ENCODE data around the gene PPIP5K2. TPM values are rescaled to one million over a fixed set of nuclear protein-coding genes. Genes with fewer than 3 reads are reported as not detected.
A peak's percentile ranks its signal among the peaks of the same experiment; 100 is the strongest.

Gene PPIP5K2
- total RNA-seq, 2 experiments from 2014 or later, result 77.8 to 84.0 TPM

DNA sequence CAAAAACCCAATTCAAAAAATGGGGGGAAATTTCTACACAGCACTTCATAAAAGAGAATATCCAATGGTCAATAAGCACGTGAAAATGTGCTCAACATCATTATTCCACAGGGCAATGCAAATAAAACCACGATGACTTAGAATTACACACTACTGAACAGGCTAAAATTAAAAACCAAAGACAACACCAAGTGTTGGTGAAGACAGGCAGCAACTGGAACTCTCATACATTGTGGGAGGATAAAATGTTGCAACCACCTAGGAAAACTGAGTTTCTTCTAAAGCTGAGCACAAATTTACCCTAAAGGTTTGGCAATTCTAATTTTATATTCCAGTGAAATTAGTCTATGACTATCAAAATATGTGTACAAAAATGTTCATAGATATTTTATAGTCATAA lies 9.7 kb upstream of the PPIP5K2 start:
- Mint-ChIP-seq H3K4me3 (no peak overlapping the region), H3K27ac (no peak overlapping the region), H3K27me3 (no peaks in the 10 kb centered on the region), H3K4me1 (peaks cover 34% of the 10 kb centered on the region), H3K9me3 (peaks cover 8% of the 10 kb centered on the region), H3K36me3 (peaks cover 19% of the 10 kb centered on the region)
- DNase-seq, result no peak

DNA sequence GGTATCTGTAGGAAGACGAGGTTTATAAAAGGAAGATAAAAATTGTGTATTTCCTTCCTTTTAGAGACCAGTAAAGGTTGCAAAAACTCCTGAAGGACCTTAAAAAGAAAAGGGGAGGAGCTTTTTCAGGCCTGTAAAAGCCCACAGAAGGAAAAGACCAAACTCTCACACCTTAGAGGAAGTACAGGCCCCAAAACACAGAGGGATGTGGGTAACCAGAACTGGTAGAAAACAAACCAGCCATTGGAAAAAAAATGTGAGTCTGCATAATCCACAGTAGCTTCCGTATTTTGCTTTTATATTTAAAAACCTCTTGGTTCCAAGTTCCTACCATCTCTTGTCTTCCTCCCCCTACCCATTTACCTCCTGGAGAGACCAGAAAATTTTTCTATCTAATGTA lies 8.6 kb upstream of the PPIP5K2 start:
- Mint-ChIP-seq H3K27me3 (no peaks in the 10 kb centered on the region), H3K9me3 (peaks cover 8% of the 10 kb centered on the region), H3K27ac (peak overlapping the region; percentile 81), H3K4me1 (peaks cover 38% of the 10 kb centered on the region), H3K4me3 (no peak overlapping the region), H3K36me3 (peaks cover 15% of the 10 kb centered on the region)
- peak; percentile 1 for DNase-seq

DNA sequence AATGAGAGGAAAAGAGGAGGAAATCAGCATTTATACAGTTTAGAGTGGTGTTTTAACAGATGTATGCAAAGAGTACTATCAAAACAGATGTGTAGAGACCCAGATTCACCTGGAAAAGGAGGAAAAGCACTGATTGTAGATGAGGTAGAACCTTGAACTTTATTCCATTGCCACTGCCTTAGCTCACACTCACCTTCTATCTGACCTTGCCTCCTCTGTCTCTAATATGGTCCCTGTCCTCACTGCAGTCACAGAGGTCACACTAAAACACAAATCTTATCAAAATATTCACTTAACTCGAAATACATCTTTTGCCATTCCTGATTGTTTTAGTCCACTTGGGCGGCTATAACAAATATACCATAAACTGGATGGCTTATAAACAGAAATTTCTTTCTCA lies 7.2 kb upstream of the PPIP5K2 start:
- no peak for DNase-seq
- H3K4me3 Mint-ChIP-seq, result no peak overlapping the region
- no peak overlapping the region for H3K27ac Mint-ChIP-seq
- H3K27me3 Mint-ChIP-seq, result no peaks in the 10 kb centered on the region
- peaks cover 15% of the 10 kb centered on the region for H3K36me3 Mint-ChIP-seq
- H3K9me3 Mint-ChIP-seq, result peaks cover 8% of the 10 kb centered on the region
- peaks cover 47% of the 10 kb centered on the region for H3K4me1 Mint-ChIP-seq

DNA sequence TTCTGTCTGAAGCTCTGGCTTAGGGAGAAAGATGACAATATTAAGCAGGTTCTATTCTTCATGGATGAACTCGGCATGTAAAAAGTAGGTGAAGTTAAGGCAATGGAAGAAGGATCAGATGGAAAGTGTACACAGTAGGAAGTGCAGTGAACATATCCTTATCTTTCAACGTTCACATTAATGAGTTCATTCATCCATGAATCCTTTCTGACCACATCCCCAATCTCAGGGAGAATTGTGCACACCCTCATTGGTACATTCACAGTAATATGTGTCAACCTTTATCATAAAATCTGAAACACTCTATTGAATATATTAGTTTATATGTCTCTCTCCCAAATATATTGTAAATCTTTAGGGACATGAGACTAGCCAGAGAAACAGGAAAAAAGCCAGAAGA lies 5.7 kb upstream of the PPIP5K2 start:
- DNase-seq, result no peak
- Mint-ChIP-seq H3K27me3 (no peaks in the 10 kb centered on the region), H3K9me3 (peaks cover 8% of the 10 kb centered on the region), H3K36me3 (peaks cover 15% of the 10 kb centered on the region), H3K4me1 (peaks cover 52% of the 10 kb centered on the region), H3K4me3 (no peak overlapping the region), H3K27ac (no peak overlapping the region)

GRCh38 chr5:103117471-103117991 lies 2.6 kb upstream of the PPIP5K2 start:
- H3K36me3 Mint-ChIP-seq, result peaks cover 6% of the 10 kb centered on the region
- peaks cover 2% of the 10 kb centered on the region for H3K9me3 Mint-ChIP-seq
- H3K27me3 Mint-ChIP-seq, result no peaks in the 10 kb centered on the region
- H3K4me3 Mint-ChIP-seq, result no peak overlapping the region
- DNase-seq, result no peak
- peaks cover 37% of the 10 kb centered on the region for H3K4me1 Mint-ChIP-seq
- H3K27ac Mint-ChIP-seq, result no peak overlapping the region

DNA sequence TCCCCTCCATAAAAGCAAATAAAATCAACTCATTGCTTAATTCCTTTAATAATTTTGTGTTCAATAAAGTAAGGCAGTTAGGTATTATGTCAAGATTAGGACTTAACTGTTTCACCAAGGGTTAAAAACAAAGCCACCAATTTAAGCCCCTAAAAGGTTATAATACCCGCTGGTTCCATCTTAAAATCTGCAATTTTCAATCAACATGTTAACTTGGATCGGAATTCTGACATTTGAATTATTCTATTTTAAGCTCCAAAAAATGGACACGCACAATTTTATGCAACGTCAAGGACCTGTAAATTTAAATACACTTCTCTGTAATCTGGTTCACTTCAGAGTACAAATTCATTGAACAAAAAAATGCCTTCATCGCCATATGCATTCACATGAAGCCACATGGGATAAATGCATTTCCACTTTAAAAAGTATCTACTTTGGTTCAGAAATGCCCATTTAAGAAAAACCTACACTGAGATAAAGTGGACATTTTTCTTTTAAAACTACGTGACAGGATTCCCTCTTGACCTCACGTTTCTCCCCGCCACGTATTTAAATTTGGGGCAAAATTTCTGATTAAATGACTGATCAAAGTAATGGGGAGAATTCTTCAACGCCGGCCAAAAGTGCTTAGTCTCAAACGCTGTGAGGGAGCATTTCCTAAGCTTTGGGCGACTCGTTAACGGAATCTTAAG lies 884 bp upstream of the PPIP5K2 start:
- Mint-ChIP-seq H3K4me3 (peak overlapping the region; percentile 97), H3K27me3 (no peaks in the 10 kb centered on the region), H3K27ac (peak overlapping the region; percentile 99), H3K36me3 (peaks cover 13% of the 10 kb centered on the region), H3K9me3 (no peaks in the 10 kb centered on the region), H3K4me1 (peaks cover 31% of the 10 kb centered on the region)
- no peak for DNase-seq

DNA sequence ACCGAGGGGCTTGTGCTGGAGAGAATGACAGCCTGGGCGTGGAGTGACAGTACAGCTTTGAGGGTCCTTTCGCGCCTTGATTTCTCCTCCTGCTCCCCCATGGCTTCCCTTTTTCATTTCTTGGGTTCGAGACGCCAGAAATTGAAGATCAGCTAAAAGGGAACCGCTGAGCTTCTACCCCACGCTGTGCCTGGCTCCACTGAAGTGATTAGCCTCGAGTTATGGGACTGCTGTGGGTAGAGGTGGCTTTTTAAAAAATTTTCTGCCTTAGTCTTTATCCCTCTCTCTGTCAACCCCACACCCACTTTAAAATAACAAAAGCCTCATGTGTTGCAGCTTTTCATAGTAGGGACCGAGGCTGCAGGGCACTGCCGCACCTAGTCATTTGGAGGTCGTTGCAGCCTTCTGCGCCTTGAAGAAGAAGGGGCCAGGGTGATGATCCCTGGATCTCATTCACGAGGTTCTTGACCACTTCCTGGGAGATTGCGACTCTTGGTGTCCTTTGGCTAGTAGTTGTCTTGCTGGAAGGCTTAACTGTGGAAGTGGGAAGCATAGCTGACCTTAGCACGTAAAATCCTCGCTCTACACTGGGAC lies 603 bp downstream of the PPIP5K2 start:
- H3K27ac Mint-ChIP-seq, result peak overlapping the region; percentile 99
- peaks cover 35% of the 10 kb centered on the region for H3K4me1 Mint-ChIP-seq
- no peaks in the 10 kb centered on the region for H3K27me3 Mint-ChIP-seq
- DNase-seq, result peak; percentile 3
- H3K4me3 Mint-ChIP-seq, result peak overlapping the region; percentile 97
- H3K9me3 Mint-ChIP-seq, result no peaks in the 10 kb centered on the region
- H3K36me3 Mint-ChIP-seq, result peaks cover 11% of the 10 kb centered on the region

GRCh38 chr5:103122242-103122641 lies 2.1 kb downstream of the PPIP5K2 start:
- Mint-ChIP-seq H3K4me3 (peak overlapping the region; percentile 97), H3K36me3 (peaks cover 15% of the 10 kb centered on the region), H3K4me1 (peaks cover 33% of the 10 kb centered on the region), H3K27ac (no peak overlapping the region), H3K9me3 (no peaks in the 10 kb centered on the region), H3K27me3 (no peaks in the 10 kb centered on the region)
- DNase-seq, result no peak

GRCh38 chr5:103126557-103126956 lies 6.5 kb downstream of the PPIP5K2 start:
- no peaks in the 10 kb centered on the region for H3K27me3 Mint-ChIP-seq
- no peak overlapping the region for H3K27ac Mint-ChIP-seq
- H3K4me3 Mint-ChIP-seq, result no peak overlapping the region
- H3K9me3 Mint-ChIP-seq, result no peaks in the 10 kb centered on the region
- no peak for DNase-seq
- H3K36me3 Mint-ChIP-seq, result peaks cover 19% of the 10 kb centered on the region
- peaks cover 31% of the 10 kb centered on the region for H3K4me1 Mint-ChIP-seq

GRCh38 chr5:103127292-103127817 lies 7.3 kb downstream of the PPIP5K2 start:
- Mint-ChIP-seq H3K4me3 (no peak overlapping the region), H3K27ac (no peak overlapping the region), H3K27me3 (no peaks in the 10 kb centered on the region), H3K36me3 (peaks cover 22% of the 10 kb centered on the region), H3K9me3 (no peaks in the 10 kb centered on the region), H3K4me1 (peaks cover 27% of the 10 kb centered on the region)
- no peak for DNase-seq

GRCh38 chr5:103128202-103128601 lies 8.1 kb downstream of the PPIP5K2 start:
- no peak for DNase-seq
- Mint-ChIP-seq H3K27me3 (no peaks in the 10 kb centered on the region), H3K4me1 (peaks cover 29% of the 10 kb centered on the region), H3K4me3 (no peak overlapping the region), H3K9me3 (no peaks in the 10 kb centered on the region), H3K36me3 (peaks cover 18% of the 10 kb centered on the region), H3K27ac (no peak overlapping the region)

- H3K27ac Mint-ChIP-seq, result peak overlapping the region; percentile 69
- no peaks in the 10 kb centered on the region for H3K9me3 Mint-ChIP-seq
- peaks cover 15% of the 10 kb centered on the region for H3K36me3 Mint-ChIP-seq
- DNase-seq, result no peak
- peaks cover 22% of the 10 kb centered on the region for H3K4me1 Mint-ChIP-seq
- no peak overlapping the region for H3K4me3 Mint-ChIP-seq
- H3K27me3 Mint-ChIP-seq, result no peaks in the 10 kb centered on the region
Measured at GRCh38 chr5:103132684-103133083, 12.6 kb downstream of the PPIP5K2 start.

DNA sequence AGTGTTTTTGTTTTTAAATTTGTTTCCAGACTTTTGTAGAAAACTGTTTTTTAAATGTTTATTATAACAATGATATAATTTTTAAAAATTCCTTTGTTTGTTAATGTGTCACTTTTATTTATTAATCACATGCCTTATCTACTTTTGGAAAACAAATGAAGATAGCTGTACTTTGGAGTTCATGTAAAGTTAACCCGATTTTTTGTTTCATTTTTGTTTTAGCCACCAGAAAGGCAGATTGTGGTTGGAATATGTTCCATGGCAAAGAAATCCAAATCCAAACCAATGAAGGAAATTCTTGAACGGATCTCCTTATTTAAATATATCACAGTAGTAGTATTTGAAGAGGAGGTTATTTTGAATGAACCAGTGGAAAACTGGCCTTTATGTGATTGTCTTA lies 13.1 kb downstream of the PPIP5K2 start:
- H3K4me1 Mint-ChIP-seq, result peaks cover 21% of the 10 kb centered on the region
- peaks cover 15% of the 10 kb centered on the region for H3K36me3 Mint-ChIP-seq
- H3K4me3 Mint-ChIP-seq, result no peak overlapping the region
- no peak for DNase-seq
- H3K27me3 Mint-ChIP-seq, result no peaks in the 10 kb centered on the region
- H3K27ac Mint-ChIP-seq, result no peak overlapping the region
- no peaks in the 10 kb centered on the region for H3K9me3 Mint-ChIP-seq

DNA sequence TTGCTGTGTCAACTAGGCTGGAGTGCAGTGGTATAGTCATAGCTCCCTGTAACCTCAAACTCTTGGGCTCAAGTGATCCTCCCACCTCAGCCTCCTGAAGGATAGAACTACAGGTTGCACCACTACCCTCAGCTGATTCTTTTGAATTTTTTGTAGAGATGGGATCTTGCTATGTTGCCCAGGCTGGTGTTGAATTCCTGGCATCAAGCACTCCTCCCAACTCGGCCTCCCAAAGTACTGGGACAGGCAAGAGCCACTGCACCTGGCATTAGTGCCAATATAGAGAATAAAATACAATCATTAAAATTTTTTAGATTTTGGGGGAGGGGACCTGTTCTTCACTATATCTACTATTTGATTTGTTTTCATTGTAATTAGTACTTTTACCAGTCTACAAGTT lies 15.4 kb downstream of the PPIP5K2 start:
- peaks cover 23% of the 10 kb centered on the region for H3K36me3 Mint-ChIP-seq
- no peak overlapping the region for H3K27ac Mint-ChIP-seq
- H3K4me1 Mint-ChIP-seq, result peaks cover 20% of the 10 kb centered on the region
- DNase-seq, result no peak
- H3K27me3 Mint-ChIP-seq, result no peaks in the 10 kb centered on the region
- H3K4me3 Mint-ChIP-seq, result no peak overlapping the region
- no peaks in the 10 kb centered on the region for H3K9me3 Mint-ChIP-seq

- no peak for DNase-seq
- no peak overlapping the region for H3K4me3 Mint-ChIP-seq
- H3K4me1 Mint-ChIP-seq, result peaks cover 6% of the 10 kb centered on the region
- no peaks in the 10 kb centered on the region for H3K27me3 Mint-ChIP-seq
- no peak overlapping the region for H3K27ac Mint-ChIP-seq
- H3K9me3 Mint-ChIP-seq, result no peaks in the 10 kb centered on the region
- H3K36me3 Mint-ChIP-seq, result peaks cover 23% of the 10 kb centered on the region
Measured at GRCh38 chr5:103138202-103138690, 18.1 kb downstream of the PPIP5K2 start.

Measured in activated naive CD8-positive, alpha-beta T cell treated with anti-CD3 and anti-CD28 coated beads for 36 hours (primary cell).